ENCODE results near the gene LPCAT3.

Gene LPCAT3

DNA sequence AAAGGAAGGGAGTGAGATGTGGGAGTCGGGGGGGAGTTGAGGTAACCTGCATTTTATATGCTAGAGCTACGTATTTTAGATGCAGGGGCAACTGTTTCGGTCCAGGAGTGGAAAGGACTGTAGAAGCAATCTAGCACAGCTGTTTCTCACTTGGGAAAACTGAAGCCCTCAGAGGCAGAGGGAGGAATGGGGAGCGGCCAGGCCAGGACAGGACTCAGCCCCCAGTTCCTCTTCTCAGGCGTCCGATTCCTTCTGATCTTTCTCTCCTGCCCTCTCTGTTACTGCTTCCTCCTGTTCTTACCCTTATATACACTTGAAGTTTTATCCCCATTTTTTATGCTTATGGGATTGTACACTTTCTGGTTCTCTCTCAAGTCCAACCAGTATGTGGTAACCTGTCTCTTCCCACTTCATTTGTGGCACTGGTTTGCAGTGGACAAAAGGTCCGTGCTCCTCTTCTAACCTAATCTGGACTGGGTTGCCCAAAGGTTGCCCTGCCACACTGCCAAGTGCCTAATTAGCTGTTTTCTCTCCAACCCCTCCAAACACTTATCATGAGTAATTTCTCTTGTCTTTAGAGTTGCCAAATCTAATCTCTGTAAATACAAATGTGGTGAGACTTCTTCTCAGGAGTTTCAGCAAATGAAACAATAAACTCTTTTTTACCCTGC is 16.2 kb downstream of the LPCAT3 start:
- Histone ChIP-seq H3K27ac (ENCODE audit: extremely low read depth, low read depth, low read length) (no peak overlapping the region), H3K36me3 (ENCODE audit: control insufficient read depth in 2 of 2, insufficient read depth in 1 of 2, low read length in 2 of 2) (peaks cover 2 to 16% of the 10 kb centered on the region in 2 experiments; a peak in 2 of 3 replicates), H3K4me1 (ENCODE audit: control insufficient read depth, insufficient read depth, low read length) (no peaks in the 10 kb centered on the region), H3K9me3 (ENCODE audit: control insufficient read depth, insufficient read depth, low read depth, low read length) (no peaks in the 10 kb centered on the region), H3K4me3 (ENCODE audit: low read depth, low read length) (no peak overlapping the region)
- ChIA-PET CTCF (interaction anchor here (0.9 kb wide), 1 partner anchor 16 kb away, joined by 5 read pairs; the partner anchor contains the start of gene LPCAT3), POLR2A (interaction anchor here (1.0 to 1.5 kb wide), 2 partner anchors 31 to 58 kb away, joined by 3 read pairs; partner anchors contain the start of genes C12orf57 and RNU7-1)
- TF ChIP-seq OVOL3 (tag by site-specific recombination; IDR thresholded peaks at IDR 0.05): no peak
- TF ChIP-seq, protein P1, sequence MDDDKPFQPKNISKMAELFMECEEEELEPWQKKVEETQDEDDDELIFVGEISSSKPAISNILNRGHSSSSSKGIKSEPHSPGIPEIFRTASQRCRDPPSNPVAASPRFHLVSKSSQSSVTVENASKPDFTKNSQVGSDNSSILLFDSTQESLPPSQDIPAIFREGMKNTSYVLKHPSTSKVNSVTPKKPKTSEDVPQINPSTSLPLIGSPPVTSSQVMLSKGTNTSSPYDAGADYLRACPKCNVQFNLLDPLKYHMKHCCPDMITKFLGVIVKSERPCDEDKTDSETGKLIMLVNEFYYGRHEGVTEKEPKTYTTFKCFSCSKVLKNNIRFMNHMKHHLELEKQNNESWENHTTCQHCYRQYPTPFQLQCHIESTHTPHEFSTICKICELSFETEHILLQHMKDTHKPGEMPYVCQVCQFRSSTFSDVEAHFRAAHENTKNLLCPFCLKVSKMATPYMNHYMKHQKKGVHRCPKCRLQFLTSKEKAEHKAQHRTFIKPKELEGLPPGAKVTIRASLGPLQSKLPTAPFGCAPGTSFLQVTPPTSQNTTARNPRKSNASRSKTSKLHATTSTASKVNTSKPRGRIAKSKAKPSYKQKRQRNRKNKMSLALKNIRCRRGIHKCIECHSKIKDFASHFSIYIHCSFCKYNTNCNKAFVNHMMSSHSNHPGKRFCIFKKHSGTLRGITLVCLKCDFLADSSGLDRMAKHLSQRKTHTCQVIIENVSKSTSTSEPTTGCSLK (tag by site-specific recombination; IDR thresholded peaks at IDR 0.05): no peak
- no peak for TF ChIP-seq ZNF174 (tag by site-specific recombination; IDR thresholded peaks at IDR 0.05)
- no peak for TF ChIP-seq ZSCAN16 (tag by site-specific recombination; IDR thresholded peaks at IDR 0.05)
- TF ChIP-seq, protein P2, sequence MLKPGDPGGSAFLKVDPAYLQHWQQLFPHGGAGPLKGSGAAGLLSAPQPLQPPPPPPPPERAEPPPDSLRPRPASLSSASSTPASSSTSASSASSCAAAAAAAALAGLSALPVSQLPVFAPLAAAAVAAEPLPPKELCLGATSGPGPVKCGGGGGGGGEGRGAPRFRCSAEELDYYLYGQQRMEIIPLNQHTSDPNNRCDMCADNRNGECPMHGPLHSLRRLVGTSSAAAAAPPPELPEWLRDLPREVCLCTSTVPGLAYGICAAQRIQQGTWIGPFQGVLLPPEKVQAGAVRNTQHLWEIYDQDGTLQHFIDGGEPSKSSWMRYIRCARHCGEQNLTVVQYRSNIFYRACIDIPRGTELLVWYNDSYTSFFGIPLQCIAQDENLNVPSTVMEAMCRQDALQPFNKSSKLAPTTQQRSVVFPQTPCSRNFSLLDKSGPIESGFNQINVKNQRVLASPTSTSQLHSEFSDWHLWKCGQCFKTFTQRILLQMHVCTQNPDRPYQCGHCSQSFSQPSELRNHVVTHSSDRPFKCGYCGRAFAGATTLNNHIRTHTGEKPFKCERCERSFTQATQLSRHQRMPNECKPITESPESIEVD (tag by site-specific recombination; IDR thresholded peaks at IDR 0.05): no peak
- no peak for TF ChIP-seq YY1 (tag by site-specific recombination; IDR thresholded peaks at IDR 0.05)
- no peak for TF ChIP-seq ZNF48 (tag by site-specific recombination; IDR thresholded peaks at IDR 0.05)
- TF ChIP-seq, protein P3, sequence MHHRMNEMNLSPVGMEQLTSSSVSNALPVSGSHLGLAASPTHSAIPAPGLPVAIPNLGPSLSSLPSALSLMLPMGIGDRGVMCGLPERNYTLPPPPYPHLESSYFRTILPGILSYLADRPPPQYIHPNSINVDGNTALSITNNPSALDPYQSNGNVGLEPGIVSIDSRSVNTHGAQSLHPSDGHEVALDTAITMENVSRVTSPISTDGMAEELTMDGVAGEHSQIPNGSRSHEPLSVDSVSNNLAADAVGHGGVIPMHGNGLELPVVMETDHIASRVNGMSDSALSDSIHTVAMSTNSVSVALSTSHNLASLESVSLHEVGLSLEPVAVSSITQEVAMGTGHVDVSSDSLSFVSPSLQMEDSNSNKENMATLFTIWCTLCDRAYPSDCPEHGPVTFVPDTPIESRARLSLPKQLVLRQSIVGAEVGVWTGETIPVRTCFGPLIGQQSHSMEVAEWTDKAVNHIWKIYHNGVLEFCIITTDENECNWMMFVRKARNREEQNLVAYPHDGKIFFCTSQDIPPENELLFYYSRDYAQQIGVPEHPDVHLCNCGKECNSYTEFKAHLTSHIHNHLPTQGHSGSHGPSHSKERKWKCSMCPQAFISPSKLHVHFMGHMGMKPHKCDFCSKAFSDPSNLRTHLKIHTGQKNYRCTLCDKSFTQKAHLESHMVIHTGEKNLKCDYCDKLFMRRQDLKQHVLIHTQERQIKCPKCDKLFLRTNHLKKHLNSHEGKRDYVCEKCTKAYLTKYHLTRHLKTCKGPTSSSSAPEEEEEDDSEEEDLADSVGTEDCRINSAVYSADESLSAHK (tag by site-specific recombination; IDR thresholded peaks at IDR 0.05): no peak
- TF ChIP-seq, protein P4, sequence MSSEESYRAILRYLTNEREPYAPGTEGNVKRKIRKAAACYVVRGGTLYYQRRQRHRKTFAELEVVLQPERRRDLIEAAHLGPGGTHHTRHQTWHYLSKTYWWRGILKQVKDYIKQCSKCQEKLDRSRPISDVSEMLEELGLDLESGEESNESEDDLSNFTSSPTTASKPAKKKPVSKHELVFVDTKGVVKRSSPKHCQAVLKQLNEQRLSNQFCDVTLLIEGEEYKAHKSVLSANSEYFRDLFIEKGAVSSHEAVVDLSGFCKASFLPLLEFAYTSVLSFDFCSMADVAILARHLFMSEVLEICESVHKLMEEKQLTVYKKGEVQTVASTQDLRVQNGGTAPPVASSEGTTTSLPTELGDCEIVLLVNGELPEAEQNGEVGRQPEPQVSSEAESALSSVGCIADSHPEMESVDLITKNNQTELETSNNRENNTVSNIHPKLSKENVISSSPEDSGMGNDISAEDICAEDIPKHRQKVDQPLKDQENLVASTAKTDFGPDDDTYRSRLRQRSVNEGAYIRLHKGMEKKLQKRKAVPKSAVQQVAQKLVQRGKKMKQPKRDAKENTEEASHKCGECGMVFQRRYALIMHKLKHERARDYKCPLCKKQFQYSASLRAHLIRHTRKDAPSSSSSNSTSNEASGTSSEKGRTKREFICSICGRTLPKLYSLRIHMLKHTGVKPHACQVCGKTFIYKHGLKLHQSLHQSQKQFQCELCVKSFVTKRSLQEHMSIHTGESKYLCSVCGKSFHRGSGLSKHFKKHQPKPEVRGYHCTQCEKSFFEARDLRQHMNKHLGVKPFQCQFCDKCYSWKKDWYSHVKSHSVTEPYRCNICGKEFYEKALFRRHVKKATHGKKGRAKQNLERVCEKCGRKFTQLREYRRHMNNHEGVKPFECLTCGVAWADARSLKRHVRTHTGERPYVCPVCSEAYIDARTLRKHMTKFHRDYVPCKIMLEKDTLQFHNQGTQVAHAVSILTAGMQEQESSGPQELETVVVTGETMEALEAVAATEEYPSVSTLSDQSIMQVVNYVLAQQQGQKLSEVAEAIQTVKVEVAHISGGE (tag by site-specific recombination; conservative IDR thresholded peaks at IDR 0.05; ENCODE audit: low read depth): no peak
- TF ChIP-seq ZNF707 (tag by site-specific recombination; IDR thresholded peaks at IDR 0.05): no peak
- TF ChIP-seq ZNF830 (tag by site-specific recombination; IDR thresholded peaks at IDR 0.05; ENCODE audit: low read depth): no peak
- TF ChIP-seq ZNF37A (tag by site-specific recombination; IDR thresholded peaks at IDR 0.05): no peak
- TF ChIP-seq ZNF514 (tag by site-specific recombination; IDR thresholded peaks at IDR 0.05): no peak
- TF ChIP-seq ZNF747 (tag by site-specific recombination; IDR thresholded peaks at IDR 0.05): no peak
- TF ChIP-seq, protein P5, sequence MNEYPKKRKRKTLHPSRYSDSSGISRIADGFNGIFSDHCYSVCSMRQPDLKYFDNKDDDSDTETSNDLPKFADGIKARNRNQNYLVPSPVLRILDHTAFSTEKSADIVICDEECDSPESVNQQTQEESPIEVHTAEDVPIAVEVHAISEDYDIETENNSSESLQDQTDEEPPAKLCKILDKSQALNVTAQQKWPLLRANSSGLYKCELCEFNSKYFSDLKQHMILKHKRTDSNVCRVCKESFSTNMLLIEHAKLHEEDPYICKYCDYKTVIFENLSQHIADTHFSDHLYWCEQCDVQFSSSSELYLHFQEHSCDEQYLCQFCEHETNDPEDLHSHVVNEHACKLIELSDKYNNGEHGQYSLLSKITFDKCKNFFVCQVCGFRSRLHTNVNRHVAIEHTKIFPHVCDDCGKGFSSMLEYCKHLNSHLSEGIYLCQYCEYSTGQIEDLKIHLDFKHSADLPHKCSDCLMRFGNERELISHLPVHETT (tag by site-specific recombination; IDR thresholded peaks at IDR 0.05): no peak
- no peak for TF ChIP-seq ZNF548 (tag by site-specific recombination; IDR thresholded peaks at IDR 0.05)

Data from HEK293 (cell line).